ENCODE measurements around the gene OCA2.
"Not testable (repeated sequence)": the region's sequence is repeated elsewhere in the genome, so short reads cannot be mapped to it uniquely, and the experiment has no call there.

Gene OCA2

GRCh38 chr15:28128031-28128430, 28.9 kb upstream of the OCA2 start:
- Histone ChIP-seq H3K4me1 (ENCODE audit: control insufficient read depth, insufficient read depth, low read length) (no peaks in the 10 kb centered on the region), H3K9ac (ENCODE audit: low read length) (no peak overlapping the region), H3K27me3 (ENCODE audit: control insufficient read depth, insufficient read depth, low read length) (no peaks in the 10 kb centered on the region), H3K4me3 (ENCODE audit: low read length) (no peak overlapping the region), H3K27ac (ENCODE audit: low read depth, low read length) (no peak overlapping the region), H3K36me3 (ENCODE audit: control insufficient read depth, insufficient read depth, low read length) (peaks cover 27% of the 10 kb centered on the region)

GRCh38 chr15:28127036-28127435, 27.9 kb upstream of the OCA2 start:
- Histone ChIP-seq H3K27ac (ENCODE audit: low read depth, low read length) (no peak overlapping the region), H3K4me1 (ENCODE audit: control insufficient read depth, insufficient read depth, low read length) (no peaks in the 10 kb centered on the region), H3K27me3 (ENCODE audit: control insufficient read depth, insufficient read depth, low read length) (no peaks in the 10 kb centered on the region), H3K9ac (ENCODE audit: low read length) (no peak overlapping the region), H3K36me3 (ENCODE audit: control insufficient read depth, insufficient read depth, low read length) (peaks cover 25% of the 10 kb centered on the region), H3K4me3 (ENCODE audit: low read length) (no peak overlapping the region)

GRCh38 chr15:28125673-28126651, 26.8 kb upstream of the OCA2 start:
- Histone ChIP-seq H3K27ac (ENCODE audit: low read depth, low read length) (no peak overlapping the region), H3K4me3 (ENCODE audit: low read length) (no peak overlapping the region), H3K27me3 (ENCODE audit: control insufficient read depth, insufficient read depth, low read length) (no peaks in the 10 kb centered on the region), H3K9ac (ENCODE audit: low read length) (no peak overlapping the region), H3K36me3 (ENCODE audit: control insufficient read depth, insufficient read depth, low read length) (peaks cover 21% of the 10 kb centered on the region), H3K4me1 (ENCODE audit: control insufficient read depth, insufficient read depth, low read length) (no peaks in the 10 kb centered on the region)

- Histone ChIP-seq H3K9ac (ENCODE audit: low read length) (no peak overlapping the region), H3K27ac (ENCODE audit: low read depth, low read length) (no peak overlapping the region), H3K36me3 (ENCODE audit: control insufficient read depth, insufficient read depth, low read length) (peaks cover 16% of the 10 kb centered on the region), H3K27me3 (ENCODE audit: control insufficient read depth, insufficient read depth, low read length) (no peaks in the 10 kb centered on the region), H3K4me1 (ENCODE audit: control insufficient read depth, insufficient read depth, low read length) (no peaks in the 10 kb centered on the region), H3K4me3 (ENCODE audit: low read length) (no peak overlapping the region)
These were observed 25.7 kb upstream of the OCA2 start for GRCh38 chr15:28124841-28125240.

GRCh38 chr15:28123408-28124023, 24.4 kb upstream of the OCA2 start:
- Histone ChIP-seq H3K27ac (ENCODE audit: low read depth, low read length) (no peak overlapping the region), H3K9ac (ENCODE audit: low read length) (no peak overlapping the region), H3K4me1 (ENCODE audit: control insufficient read depth, insufficient read depth, low read length) (no peaks in the 10 kb centered on the region), H3K27me3 (ENCODE audit: control insufficient read depth, insufficient read depth, low read length) (no peaks in the 10 kb centered on the region), H3K36me3 (ENCODE audit: control insufficient read depth, insufficient read depth, low read length) (peaks cover 16% of the 10 kb centered on the region), H3K4me3 (ENCODE audit: low read length) (no peak overlapping the region)

- H3K4me3 ChIP-seq (ENCODE audit: low read length) = no peak overlapping the region
- no peaks in the 10 kb centered on the region for H3K27me3 ChIP-seq (ENCODE audit: control insufficient read depth, insufficient read depth, low read length)
- no peaks in the 10 kb centered on the region for H3K4me1 ChIP-seq (ENCODE audit: control insufficient read depth, insufficient read depth, low read length)
- H3K9ac ChIP-seq (ENCODE audit: low read length) = no peak overlapping the region
- peaks cover 18% of the 10 kb centered on the region for H3K36me3 ChIP-seq (ENCODE audit: control insufficient read depth, insufficient read depth, low read length)
- H3K27ac ChIP-seq (ENCODE audit: low read depth, low read length) = no peak overlapping the region
These were observed 23.2 kb upstream of the OCA2 start for GRCh38 chr15:28122038-28122949.

GRCh38 chr15:28121577-28121976, 22.5 kb upstream of the OCA2 start:
- H3K27ac ChIP-seq (ENCODE audit: low read depth, low read length); H3K9ac ChIP-seq (ENCODE audit: low read length); H3K4me1 ChIP-seq (ENCODE audit: control insufficient read depth, insufficient read depth, low read length); H3K27me3 ChIP-seq (ENCODE audit: control insufficient read depth, insufficient read depth, low read length); H3K4me3 ChIP-seq (ENCODE audit: low read length): not testable (repeated sequence)
- H3K36me3 ChIP-seq (ENCODE audit: control insufficient read depth, insufficient read depth, low read length) = peaks cover 24% of the 10 kb centered on the region

- Histone ChIP-seq H3K9ac (ENCODE audit: low read length) (no peak overlapping the region), H3K4me1 (ENCODE audit: control insufficient read depth, insufficient read depth, low read length) (no peaks in the 10 kb centered on the region), H3K36me3 (ENCODE audit: control insufficient read depth, insufficient read depth, low read length) (peaks cover 29% of the 10 kb centered on the region), H3K4me3 (ENCODE audit: low read length) (no peak overlapping the region), H3K27me3 (ENCODE audit: control insufficient read depth, insufficient read depth, low read length) (no peaks in the 10 kb centered on the region), H3K27ac (ENCODE audit: low read depth, low read length) (no peak overlapping the region)
These were observed 21.2 kb upstream of the OCA2 start for GRCh38 chr15:28120359-28120640.

- Histone ChIP-seq H3K4me1 (ENCODE audit: control insufficient read depth, insufficient read depth, low read length) (no peaks in the 10 kb centered on the region), H3K36me3 (ENCODE audit: control insufficient read depth, insufficient read depth, low read length) (peaks cover 38% of the 10 kb centered on the region), H3K9ac (ENCODE audit: low read length) (no peak overlapping the region), H3K27ac (ENCODE audit: low read depth, low read length) (no peak overlapping the region), H3K4me3 (ENCODE audit: low read length) (no peak overlapping the region), H3K27me3 (ENCODE audit: control insufficient read depth, insufficient read depth, low read length) (no peaks in the 10 kb centered on the region)
These were observed 19.4 kb upstream of the OCA2 start for GRCh38 chr15:28118531-28118930.

GRCh38 chr15:28118083-28118482, 19.0 kb upstream of the OCA2 start:
- Histone ChIP-seq H3K36me3 (ENCODE audit: control insufficient read depth, insufficient read depth, low read length) (peaks cover 39% of the 10 kb centered on the region), H3K9ac (ENCODE audit: low read length) (no peak overlapping the region), H3K4me3 (ENCODE audit: low read length) (no peak overlapping the region), H3K27ac (ENCODE audit: low read depth, low read length) (no peak overlapping the region), H3K27me3 (ENCODE audit: control insufficient read depth, insufficient read depth, low read length) (no peaks in the 10 kb centered on the region), H3K4me1 (ENCODE audit: control insufficient read depth, insufficient read depth, low read length) (no peaks in the 10 kb centered on the region)

GRCh38 chr15:28117432-28117990, 18.4 kb upstream of the OCA2 start:
- H3K27me3 ChIP-seq (ENCODE audit: control insufficient read depth, insufficient read depth, low read length) = no peaks in the 10 kb centered on the region
- H3K9ac ChIP-seq (ENCODE audit: low read length) = no peak overlapping the region
- no peak overlapping the region for H3K27ac ChIP-seq (ENCODE audit: low read depth, low read length)
- no peak overlapping the region for H3K4me3 ChIP-seq (ENCODE audit: low read length)
- no peaks in the 10 kb centered on the region for H3K4me1 ChIP-seq (ENCODE audit: control insufficient read depth, insufficient read depth, low read length)
- peaks cover 40% of the 10 kb centered on the region for H3K36me3 ChIP-seq (ENCODE audit: control insufficient read depth, insufficient read depth, low read length)
